Neural cell (in vitro differentiated cells): ENCODE results near the gene KIZ.

ENCODE experiments used
- CTCF ChIP-seq: fragments of 450-650 bp; IDR thresholded peaks from 2 replicates; pipeline ENCODE4 v1.5.1; 2014; ENCODE audit warnings: antibody characterized with exemption, mild to moderate bottlenecking, moderate library complexity; ENCODE audit not compliant: poor library complexity, severe bottlenecking
- EP300 ChIP-seq: fragments of 450-650 bp; conservative IDR thresholded peaks from 2 replicates; pipeline ENCODE4 v1.6.1; 2014; ENCODE audit warnings: antibody characterized with exemption, mild to moderate bottlenecking, moderate library complexity; ENCODE audit not compliant: poor library complexity, severe bottlenecking

DNA sequence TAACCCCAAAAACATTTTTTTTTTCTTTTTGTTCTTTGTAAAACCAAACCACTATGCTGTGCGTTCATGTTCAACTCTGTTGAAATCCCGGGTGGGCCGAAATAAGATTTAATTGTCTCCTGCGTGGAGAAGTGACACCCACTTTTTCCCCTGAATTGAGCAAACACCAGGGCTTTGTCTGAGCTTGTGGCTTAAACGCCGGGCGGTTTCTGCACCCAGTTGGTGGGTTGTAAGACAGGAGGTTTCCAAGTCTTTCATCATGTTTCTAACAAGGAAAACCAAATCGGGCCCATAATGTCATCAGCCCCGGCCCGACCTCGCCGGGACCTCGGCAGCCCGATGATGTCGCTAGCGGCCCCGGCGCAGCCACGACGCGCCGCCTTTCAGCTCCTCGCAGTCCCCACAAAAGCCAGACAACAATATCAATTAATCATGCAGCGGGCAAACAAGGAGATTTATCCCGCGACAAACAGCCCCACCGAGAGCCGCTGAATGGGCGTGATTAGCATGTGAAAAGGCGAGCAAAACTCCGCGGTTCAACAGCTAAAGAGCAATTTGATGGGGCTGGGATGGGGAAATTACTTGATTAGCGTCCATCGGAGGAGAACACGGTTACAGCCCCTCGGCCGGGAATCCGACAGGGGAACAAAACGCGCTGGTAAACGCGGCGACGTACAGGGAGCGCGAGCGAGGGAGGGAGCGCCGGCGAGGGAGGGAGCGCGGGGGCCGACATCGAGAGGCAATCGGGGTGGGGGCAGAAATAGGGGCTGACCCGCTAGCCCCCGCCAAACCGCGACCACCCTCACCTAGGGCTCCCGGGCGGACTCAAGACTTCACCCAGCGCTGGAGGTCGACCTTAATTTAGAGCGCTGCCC is 25.1 kb upstream of the KIZ start:
- TF ChIP-seq CTCF (no peak), EP300 (no peak)
